Prostate gland (tissue), 2 donors: ENCODE measurements around the gene NR2F6.

Experiments used
- CTCF ChIP-seq, 4 experiments: fragments of 200-600 bp in 2 of 4; fragments of 450-650 bp in 2 of 4; sonication (generic) in 2 of 4; IDR thresholded peaks; 1 replicate in 3 of 4; 2 replicates in 1 of 4; pipeline ENCODE4 v1.5.1; 2016 to 2019; ENCODE audit warnings: antibody characterized with exemption in 4 of 4, mild to moderate bottlenecking in 2 of 4, moderate library complexity in 2 of 4
- POLR2A ChIP-seq: fragments of 450-650 bp; IDR thresholded peaks from one replicate; pipeline ENCODE4 v1.6.1; 2016; ENCODE audit warnings: antibody characterized with exemption, mild to moderate bottlenecking

- TF ChIP-seq POLR2A: no peak
- no peak for TF ChIP-seq CTCF (IDR thresholded peaks at IDR 0.05)
Observed at GRCh38 chr19:17183858-17184321, 61.8 kb downstream of the NR2F6 start.
